ENCODE results near the gene KIAA1755.

GRCh38 chr20:38216201-38216600 lies 44.3 kb downstream of the KIAA1755 start:
- TF ChIP-seq CTCF (IDR thresholded peaks at IDR 0.05; ENCODE audit: insufficient read depth, low read length, poor library complexity, severe bottlenecking) = no peak
- no peak for TF ChIP-seq EZH2phosphoT487 (conservative IDR thresholded peaks at IDR 0.05; ENCODE audit: low read length)

All from SU-DHL-6 (cell line).